Non-pigmented ciliary epithelial cell (primary cell): Measurements from ENCODE around the gene ZSCAN5B.
A peak's percentile ranks its signal among the peaks of the same experiment; 100 is the strongest.
"Not testable (repeated sequence)": the region's sequence is repeated elsewhere in the genome, so short reads cannot be mapped to it uniquely, and the experiment has no call there.

Source experiments
- DNase-seq: peaks from one replicate; pipeline ENCODE4 v3.0.0-alpha.2; 2010; ENCODE audit warnings: low read depth

Gene ZSCAN5B

GRCh38 chr19:56197646-56198045, at the start of gene ZSCAN5B:
TSS of gene ZSCAN5B (minus strand) at chr19:56197783. CDS start at chr19:56193052, 4,731 bp downstream.
- DNase-seq = not testable (repeated sequence)

- DNase-seq = not testable (repeated sequence)
These were observed 48.2 kb upstream of the ZSCAN5B start for GRCh38 chr19:56245764-56246163.

- no peak for DNase-seq
These were observed 47.6 kb upstream of the ZSCAN5B start for GRCh38 chr19:56245121-56245740.

- no peak for DNase-seq
These were observed 25.9 kb upstream of the ZSCAN5B start for GRCh38 chr19:56223481-56223880.

- no peak for DNase-seq
These were observed 25.3 kb upstream of the ZSCAN5B start for GRCh38 chr19:56222901-56223300.

GRCh38 chr19:56221851-56222250, 24.3 kb upstream of the ZSCAN5B start:
- no peak for DNase-seq

- not testable (repeated sequence) for DNase-seq
These were observed 23.9 kb upstream of the ZSCAN5B start for GRCh38 chr19:56221442-56221841.

- DNase-seq = no peak
These were observed 21.4 kb upstream of the ZSCAN5B start for GRCh38 chr19:56218961-56219360.

GRCh38 chr19:56217039-56217949, 19.7 kb upstream of the ZSCAN5B start:
- peak; percentile 5 for DNase-seq

- DNase-seq = no peak
These were observed 14.1 kb upstream of the ZSCAN5B start for GRCh38 chr19:56211718-56212117.

GRCh38 chr19:56210036-56210435, 12.5 kb upstream of the ZSCAN5B start:
- not testable (repeated sequence) for DNase-seq

GRCh38 chr19:56209091-56209490, 11.5 kb upstream of the ZSCAN5B start:
- DNase-seq = no peak

- DNase-seq = not testable (repeated sequence)
These were observed 10.0 kb upstream of the ZSCAN5B start for GRCh38 chr19:56207581-56207980.

GRCh38 chr19:56201973-56202372, 4.4 kb upstream of the ZSCAN5B start, which contains the start of gene ZSCAN5C:
TSS of gene ZSCAN5C (plus strand) at chr19:56202273. CDS start at chr19:56205914, 3,641 bp downstream.
- DNase-seq = no peak

- DNase-seq = no peak
These were observed 2.1 kb upstream of the ZSCAN5B start for GRCh38 chr19:56199687-56200086.

- DNase-seq = no peak
These were observed 3.5 kb downstream of the ZSCAN5B start for GRCh38 chr19:56193981-56194640.

- no peak for DNase-seq
These were observed 5.9 kb downstream of the ZSCAN5B start for GRCh38 chr19:56191711-56192110.

- no peak for DNase-seq
These were observed 6.5 kb downstream of the ZSCAN5B start for GRCh38 chr19:56191115-56191514.

- no peak for DNase-seq
These were observed 7.8 kb downstream of the ZSCAN5B start for GRCh38 chr19:56189785-56190184.

GRCh38 chr19:56177564-56178243, 19.9 kb downstream of the ZSCAN5B start:
- no peak for DNase-seq

GRCh38 chr19:56176881-56177280, 20.7 kb downstream of the ZSCAN5B start:
- DNase-seq = no peak

GRCh38 chr19:56176310-56176709, 21.3 kb downstream of the ZSCAN5B start:
- DNase-seq = not testable (repeated sequence)
